Left renal pelvis (tissue), 4 donors: Measurements from ENCODE around the gene KIF5B. TPM values are rescaled to one million over a fixed set of nuclear protein-coding genes. Genes with fewer than 3 reads are reported as not detected.
"Not testable (repeated sequence)": the region's sequence is repeated elsewhere in the genome, so short reads cannot be mapped to it uniquely, and the experiment has no call there.

Source experiments
- DNase-seq, 4 donors: peaks; one replicate each; pipeline ENCODE4 v3.0.0-alpha.2; 2013; ENCODE audit warnings: low read depth in 4 of 4, low spot score in 3 of 4
- polyA plus RNA-seq, 4 donors: library from polyadenylated mRNA; unstranded; fragments of 120-200 nt; gene quantifications; one replicate each; pipeline ENCODE4 v1.2.1, GENCODE V29; 2013; ENCODE audit not compliant: insufficient read length in 4 of 4

The KIF5B gene
- polyA plus RNA-seq, 4 donors: 126 to 171 (median 147) TPM

DNA sequence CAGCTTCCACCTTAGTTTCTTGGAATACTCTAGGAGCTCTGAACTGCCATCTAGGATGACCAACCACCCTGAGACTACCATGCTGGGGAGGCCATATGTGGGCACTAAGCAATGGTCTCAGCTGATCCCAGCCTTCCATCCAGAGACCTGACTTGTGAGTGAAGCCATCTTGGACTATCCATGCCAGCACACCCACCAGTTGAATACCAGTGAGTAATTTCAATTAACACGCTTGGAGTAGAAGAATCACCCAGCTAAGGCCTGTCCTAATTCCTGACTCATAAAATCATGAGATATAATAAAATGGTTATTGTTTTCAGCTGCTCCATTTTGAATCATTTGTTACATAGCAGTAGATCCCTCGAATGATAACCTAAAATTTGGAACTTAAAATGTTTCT is 5.2 kb upstream of the KIF5B start:
- no peak for DNase-seq

DNA sequence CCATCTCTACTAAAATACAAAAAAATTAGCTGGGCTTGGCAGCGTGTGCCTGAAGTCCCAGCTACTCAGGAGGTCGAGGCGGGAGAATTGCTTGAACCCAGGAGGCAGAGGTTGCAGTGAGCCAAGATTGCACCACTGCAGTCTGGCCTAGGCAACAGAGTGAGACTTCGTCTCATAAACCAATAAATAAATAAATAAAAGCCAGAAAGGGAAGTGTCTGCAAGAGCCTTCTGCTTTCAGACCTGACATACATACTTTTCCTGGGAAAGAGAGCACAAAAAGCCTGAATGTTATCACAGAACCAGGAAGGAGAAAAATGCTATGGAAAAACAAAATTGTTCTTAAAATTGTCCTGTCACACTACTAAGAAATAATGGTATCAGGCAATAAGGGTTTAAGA is 4.1 kb upstream of the KIF5B start:
- DNase-seq: no peak

DNA sequence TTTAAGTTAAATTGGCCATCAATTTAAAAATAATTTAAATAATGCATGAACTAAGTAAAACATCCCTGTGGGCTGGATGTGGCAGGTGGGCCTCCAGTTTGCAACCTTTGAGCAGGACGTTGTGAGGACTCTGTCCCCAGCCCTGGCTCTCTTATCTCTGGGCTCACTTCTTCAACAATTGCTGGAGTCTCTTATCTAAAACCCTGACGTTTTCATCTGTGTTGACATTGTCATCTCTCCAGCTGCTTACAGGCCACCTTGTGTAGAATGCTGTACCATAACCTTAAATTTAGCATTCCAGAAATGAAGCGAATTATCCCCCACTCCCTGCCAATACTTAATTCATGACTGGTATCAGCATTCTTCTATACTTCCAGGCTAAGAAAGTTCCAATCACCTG is 3.2 kb upstream of the KIF5B start:
- no peak for DNase-seq

DNA sequence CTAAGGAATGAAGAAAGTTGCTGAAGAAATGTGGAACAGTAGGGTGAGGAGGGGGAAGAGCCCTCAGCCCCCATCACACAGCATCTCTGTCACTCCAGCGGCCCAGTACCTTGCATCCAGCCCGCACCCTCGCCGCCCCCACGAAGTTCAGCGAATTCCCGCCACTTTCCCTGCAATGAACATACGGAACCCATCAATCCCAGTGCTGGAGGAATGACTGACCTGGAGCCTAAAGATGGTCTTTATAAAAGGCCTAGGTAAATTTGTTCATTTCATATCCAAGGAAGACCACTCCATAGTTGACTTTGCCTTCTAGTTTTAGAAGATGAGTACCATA is 779 bp upstream of the KIF5B start:
- DNase-seq: no peak

DNA sequence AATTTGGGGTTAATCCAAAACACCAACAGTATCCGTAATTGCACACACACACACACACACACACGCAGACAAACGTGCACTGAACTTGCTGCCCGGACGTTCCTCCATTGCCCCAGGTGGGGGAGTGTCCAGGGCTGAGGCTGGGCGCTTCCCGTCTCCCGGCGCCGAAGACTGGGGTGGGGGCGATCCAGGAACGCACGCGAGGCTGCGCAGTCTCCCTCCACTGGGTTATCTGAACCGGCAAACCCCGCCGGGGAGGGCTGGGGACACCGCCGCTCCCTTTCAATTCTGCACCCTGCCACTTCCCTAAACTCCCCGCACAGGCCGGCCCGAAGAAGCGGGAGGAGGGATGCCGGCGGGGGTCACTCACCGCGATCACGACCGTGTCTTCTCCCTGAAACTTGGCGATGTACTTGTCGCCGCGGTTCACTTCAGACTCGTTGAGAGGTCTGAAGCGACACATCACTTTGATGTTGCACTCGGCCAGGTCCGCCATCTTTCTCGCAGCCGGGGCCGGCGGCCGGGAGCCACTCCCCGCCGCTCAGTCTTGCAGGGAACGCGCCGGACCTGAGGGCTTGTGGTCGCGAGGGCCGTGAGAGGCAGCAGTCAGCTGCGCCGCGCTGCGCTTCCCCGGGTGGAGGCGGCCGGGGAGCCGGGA is 618 bp downstream of the KIF5B start:
- DNase-seq: peak; percentile 58 to 64 (median 62)

DNA sequence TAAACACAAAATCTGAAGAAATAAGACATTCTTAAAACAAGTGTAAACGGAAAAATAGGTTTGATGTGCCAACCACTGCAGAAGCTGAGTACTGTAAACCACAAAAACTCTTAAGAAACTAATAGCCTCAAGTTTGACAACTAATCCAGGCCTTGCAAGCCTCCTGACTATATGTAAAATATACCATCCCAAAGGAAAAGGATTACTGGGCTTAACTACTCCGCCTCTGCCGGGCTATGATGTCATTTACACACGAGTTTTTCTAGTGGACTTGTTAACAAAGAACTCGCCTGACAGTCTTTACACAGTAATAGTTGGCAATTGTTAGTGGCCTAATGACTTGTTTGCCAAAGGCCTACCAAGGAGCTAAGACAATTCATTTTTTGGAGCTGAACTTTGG is 2.1 kb downstream of the KIF5B start:
- peak in 2 of 4 donors; percentile 23 to 27 for DNase-seq

DNA sequence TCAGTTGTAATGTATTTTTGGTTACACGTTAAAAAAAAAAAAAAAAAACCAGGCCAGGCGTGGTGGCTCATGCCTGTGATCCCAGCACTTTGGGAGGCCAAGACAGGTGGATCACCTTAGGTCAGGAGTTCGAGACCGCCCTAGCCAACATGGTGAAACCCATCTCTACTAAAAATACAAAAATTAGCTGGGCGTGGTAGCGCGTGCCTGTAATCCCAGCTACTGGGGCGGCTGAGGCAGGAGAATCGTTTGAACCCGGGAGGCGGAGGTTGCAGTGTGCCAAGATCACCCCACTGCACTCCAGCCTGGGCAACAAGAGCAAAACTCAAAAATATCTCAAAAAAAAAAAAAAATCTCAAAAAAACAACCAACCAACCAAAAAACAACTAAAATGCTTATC is 2.8 kb downstream of the KIF5B start:
- DNase-seq: not testable (repeated sequence)

DNA sequence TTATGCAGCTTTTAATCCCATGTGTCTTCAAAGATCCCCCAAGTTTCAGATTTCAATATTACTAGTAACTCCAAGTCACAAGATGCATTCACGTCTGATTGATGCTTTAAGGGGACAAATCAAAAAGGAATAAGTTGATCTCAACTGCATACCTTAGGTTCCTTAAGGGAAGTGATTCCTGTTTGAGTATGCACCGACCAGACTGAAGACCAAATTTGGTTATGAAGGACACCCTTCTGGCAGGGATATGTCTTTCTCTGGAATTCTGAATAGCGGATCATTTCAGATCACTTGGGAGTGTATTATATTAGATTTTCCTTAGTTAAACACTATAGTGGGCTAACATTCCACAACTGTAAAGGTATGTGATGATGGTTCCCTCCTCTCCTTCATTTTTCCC is 4.3 kb downstream of the KIF5B start:
- DNase-seq: no peak

DNA sequence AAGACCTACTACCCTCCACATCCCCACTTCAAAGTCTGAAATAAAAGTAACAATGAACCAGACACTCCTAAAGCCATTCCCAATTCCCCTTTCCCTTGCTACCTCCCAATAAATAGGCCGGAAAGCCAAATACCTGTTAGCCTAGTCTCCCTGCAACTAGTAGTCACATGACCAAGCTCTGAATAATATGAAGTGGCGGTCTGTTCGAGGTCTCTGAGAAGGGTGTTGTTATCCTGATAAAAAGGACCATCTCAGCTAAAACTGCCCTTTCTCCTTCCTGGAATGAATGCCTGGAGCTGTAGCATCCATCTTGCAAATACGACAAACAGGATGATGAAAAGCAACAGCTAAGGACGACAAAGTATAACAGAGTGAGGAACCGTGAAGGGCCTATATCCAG is 6.0 kb downstream of the KIF5B start:
- DNase-seq: no peak

DNA sequence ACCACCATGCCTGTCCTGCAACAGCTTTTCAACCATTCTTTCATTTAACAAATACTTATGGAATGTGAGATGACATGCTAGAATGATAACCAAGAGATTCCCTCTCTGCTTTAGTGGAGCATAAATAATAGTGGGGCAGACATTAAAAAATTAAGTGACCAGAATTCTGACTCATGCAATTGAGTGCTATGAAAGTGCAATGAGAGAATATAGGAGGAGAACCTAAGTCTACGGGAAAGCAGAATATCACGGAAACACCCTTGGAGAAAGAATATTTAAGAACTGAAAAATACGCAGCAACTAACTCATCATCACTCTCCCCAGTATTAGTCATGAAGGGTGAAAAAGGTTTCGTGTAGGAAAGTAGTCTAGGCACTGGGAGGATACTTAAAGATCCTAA is 7.1 kb downstream of the KIF5B start:
- no peak for DNase-seq

DNA sequence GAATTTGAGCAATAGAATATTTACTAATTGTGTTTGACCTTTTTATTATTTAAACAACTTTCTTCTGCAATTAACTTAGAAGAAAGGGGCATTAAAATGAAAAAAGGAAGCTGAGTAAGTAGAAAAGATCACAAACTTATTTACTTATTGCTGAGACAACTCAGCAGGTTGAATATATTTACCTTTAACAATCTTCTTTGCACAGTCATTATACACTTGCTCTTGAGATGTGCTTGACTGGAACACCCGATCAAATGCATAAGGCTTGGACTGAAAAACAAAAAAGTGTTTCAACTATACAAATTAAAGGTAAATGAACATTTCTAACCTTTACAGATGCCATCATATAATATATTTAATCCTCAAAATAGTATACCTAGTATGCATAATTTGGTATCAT is 7.9 kb downstream of the KIF5B start:
- DNase-seq: no peak

DNA sequence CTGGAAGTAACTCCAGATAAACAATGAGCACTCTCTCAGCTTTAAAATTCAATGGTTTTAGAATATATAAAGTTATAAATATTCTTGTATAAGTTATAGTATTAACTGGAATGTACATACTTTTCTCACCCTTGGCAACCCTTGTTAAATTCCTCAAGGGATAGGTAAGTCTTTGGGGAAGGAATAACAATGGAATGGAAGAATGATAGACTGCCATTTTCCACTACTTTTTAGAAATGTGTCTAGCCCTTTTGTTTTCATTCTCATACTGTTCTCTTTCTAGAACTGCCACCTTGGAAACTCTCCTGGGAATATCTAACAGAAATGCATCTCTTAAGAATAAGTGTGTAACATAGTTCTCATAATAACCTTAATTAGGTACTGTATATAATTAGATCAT is 8.3 kb downstream of the KIF5B start:
- no peak for DNase-seq

DNA sequence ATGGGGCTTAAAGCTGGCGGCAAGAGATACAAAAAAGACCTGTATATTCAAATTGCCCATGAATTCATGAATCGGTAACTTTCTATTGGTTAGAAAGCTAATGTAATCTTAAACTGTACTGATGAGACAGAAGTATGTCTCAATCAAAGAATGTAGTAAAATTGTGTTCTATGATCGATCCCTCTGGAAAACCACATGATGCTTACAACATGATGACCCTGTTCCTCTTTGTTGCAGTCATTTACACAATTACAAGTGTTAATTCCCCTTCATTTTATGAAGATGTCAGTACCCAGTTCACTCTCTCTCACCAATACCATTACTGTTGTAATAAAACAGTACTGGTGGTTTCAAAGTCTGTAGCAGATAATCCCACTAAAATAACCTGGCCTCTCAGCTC is 10.1 kb downstream of the KIF5B start:
- DNase-seq: no peak

DNA sequence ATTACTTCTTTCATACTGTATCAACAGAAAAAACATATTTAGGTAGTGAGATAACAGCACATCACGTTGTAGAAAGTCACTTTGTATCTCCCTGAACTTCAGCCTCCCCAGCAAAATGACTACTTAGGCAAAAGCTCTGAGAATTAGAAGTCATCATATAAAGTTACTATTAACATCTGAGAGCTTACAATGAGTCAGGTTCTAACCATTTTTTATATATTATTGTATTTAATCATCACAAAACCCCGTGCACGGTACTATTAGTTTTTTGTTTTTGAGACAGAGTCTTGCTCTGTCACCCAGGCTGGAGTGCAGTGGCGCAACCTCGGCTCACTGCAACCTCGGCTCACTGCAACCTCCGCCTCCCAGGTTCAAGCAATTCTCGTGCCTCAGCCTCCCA is 13.5 kb downstream of the KIF5B start:
- not testable (repeated sequence) for DNase-seq

DNA sequence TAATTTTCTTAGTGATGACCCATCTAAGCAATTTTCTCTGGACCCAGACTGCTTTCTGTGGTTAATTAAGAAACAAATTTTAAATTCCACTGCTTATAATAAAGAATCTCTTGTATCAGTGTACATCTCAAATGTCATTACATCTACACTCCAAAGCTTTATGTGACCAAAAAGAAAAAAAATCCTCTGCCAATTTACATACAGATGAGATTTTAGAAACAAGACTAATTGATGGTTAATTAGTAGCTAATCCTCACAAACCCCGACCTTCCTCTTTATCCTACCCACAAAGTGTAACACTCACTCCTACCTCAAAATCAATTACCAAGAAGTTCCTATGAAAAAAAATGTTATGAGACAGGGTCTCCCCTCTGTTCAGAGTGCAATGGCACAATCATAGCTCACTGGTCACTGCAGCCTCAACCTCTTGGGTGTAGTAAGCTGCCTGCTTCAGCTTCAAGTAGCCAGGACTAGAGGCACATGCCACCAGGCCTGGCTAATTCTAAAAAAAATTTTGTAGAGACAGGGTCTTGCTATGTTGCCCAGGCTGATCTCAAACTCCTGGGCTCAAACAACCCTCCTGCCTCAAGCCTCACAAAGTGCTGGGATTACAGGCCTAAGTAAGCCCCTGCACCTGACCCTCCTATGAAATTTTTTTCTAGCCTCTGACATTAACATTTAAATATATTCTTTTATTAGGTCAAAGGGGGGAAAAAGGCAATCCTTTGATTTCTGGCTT is 14.8 kb downstream of the KIF5B start:
- DNase-seq: no peak

DNA sequence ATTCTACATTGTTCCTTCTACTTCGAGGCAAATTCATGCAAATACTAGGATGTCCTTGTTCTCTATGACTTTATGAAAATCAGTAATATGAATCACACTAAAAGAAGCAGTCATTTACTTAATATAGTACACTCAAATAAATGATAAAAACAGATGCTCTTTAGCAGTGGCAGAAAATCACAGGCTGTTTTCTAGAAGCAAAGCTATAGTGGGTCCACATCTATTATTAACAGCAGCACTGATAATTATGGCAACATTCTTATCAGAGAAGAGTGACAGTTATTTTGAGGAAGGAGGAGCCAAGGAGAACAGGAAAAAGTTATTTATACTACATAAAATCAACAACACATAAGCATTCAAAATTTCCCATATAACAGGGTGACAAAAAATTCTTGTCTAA is 16.5 kb downstream of the KIF5B start:
- DNase-seq: no peak

DNA sequence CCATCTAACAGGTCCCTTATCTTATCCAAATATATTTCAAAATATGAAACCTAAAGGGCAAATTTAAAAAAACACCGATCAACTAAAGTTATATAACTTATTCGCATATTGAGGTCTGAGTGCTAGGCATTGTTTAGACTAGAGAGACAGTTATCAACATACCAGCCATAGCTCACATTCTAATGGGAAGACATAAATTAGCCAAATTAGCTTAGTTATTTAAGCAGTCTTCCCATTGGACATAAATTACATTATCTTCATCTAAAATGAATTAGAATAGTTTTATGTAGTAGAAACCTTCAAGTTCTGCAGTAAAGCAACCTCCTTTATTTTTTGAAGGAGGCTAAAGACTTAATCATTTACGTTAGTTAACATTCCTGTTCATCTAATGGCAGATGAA is 17.4 kb downstream of the KIF5B start:
- no peak for DNase-seq

DNA sequence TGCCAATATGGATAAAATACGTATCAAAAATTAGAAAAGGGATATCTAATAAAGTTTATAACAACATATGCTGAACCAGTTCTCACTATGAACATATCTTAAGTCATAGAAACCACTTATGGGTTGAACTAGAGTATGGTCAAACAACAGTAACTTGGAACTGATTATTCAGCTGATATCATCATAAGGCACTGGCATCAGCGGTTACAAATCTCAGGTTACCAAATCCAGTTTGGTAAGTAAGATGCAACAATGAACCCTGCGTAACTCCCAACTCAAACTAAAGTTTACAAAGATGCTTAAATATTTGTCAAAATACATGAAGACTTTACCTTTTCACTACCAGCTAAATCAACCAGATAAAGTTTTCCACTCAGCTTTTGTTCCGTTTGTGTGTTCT is 19.3 kb downstream of the KIF5B start:
- no peak for DNase-seq

DNA sequence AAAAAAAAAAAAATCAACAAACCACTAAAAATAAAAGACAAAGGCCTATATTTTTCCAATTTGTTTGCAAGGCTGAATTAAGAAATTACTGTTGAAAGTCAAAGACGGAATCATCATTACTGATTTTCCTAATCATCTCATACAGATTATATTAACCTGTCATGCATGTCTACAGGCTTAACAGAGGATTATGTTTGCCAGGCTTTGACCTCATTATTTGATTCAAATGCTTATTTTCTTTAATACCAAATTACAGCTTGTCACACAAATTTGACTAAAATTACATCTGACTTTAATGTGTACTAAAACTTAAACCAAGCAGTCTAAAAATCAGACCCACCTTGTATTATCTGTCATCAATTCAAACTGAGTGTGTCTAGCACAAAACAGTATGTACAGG is 21.2 kb downstream of the KIF5B start:
- DNase-seq: no peak

DNA sequence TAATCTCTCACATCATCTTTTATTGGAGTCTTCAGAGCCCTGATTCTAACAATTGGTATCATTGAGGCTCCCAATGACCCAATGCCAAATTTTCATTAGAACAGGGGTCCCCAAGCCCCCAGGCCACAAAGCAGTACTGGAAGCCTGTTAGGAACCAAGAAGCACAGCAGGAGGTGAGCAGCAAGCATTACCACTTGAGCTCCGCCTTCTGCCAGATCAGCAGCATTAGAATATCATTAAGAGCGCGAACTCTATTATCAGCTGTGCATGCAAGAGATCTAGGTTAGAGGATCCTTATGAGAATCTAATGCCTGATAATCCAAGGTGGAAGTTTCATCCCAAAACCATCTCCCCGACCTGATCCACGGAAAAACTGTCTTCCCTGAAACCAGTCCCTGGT is 23.1 kb downstream of the KIF5B start:
- DNase-seq: no peak

DNA sequence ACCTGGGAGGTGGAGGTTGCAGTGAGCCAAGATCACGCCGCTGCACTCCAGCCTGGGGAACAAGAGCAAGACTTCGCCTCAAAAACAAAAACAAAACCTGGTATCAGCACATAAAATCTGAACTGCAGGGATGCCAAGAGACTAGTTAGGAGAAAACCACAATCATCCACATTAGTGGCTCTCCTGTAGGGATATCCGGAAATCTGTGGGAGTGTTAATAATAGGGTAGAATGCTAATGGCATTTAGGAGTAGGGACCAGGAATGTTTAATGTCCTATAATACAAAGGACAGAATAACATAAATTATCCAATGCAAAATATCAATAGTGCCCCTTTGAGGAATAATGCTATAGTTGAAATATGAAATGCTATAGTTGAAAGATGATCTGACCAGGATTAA is 24.3 kb downstream of the KIF5B start:
- DNase-seq: no peak

DNA sequence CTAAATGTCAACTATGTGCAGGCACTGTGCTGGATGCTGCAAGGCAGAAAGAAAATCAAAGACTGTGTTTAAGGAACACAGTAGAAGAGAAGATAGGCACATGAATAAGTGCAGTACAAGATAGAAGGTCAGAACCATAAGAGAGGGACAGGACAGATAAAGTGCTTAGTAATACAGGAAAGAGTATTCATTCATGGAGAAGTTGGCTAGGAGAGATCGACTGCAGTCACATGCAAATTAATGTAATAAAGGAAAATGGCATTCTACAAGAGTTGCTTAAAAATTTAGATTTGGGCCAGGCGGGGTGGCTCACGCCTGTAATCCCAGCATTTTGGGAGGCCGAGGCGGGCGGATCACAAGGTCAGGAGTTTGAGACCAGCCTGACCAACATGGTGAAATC is 24.8 kb downstream of the KIF5B start:
- no peak for DNase-seq

DNA sequence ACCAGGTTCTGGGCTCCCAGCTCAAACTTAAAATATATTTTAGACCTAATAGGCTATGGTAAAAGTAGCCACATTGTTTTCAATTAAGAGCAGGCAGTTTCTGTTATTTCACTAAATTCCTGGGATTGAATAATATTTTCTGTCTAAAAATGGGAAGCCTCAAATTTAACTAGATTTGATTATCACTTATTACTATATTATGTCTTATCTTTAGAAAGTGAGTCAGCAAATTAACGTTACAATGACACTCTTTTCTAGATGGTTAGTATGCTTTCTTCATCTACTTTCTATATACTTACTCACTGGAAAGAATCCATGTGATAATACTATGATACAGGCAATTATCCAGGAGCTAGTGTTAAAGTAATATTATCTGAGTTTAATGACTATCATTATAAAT is 27.5 kb downstream of the KIF5B start:
- no peak for DNase-seq
